ENCODE results near the gene ARHGEF12. TPM values are rescaled to one million over a fixed set of nuclear protein-coding genes. Genes with fewer than 3 reads are reported as not detected.

The ARHGEF12 gene
- total RNA-seq, 1 donor from 2014 or later: 36.5 TPM

DNA sequence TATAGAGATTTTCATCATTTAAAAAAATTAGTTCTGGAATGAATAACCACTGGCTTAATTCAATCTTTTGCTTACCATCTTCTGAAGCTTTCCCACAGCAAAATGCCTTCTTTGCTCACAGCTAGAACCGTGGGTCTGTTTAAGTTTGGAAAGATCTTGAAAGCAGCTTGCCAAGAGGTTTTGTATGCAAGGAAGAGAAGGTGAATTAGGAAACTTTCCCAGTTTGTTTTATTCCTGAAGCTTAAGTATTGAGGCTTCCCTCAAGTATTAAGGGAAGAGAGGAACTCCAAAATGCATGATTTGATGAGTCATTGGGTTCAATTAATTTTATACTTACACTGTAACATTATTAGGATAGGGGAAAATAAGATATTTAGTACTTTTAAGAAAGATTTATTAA is 1.9 kb upstream of the ARHGEF12 start:
- no peak overlapping the region for H3K4me3 ChIP-seq (ENCODE audit: low read depth, low read length)
- no peak for DNase-seq (ENCODE audit: low read depth)
- TF ChIP-seq, protein P1, sequence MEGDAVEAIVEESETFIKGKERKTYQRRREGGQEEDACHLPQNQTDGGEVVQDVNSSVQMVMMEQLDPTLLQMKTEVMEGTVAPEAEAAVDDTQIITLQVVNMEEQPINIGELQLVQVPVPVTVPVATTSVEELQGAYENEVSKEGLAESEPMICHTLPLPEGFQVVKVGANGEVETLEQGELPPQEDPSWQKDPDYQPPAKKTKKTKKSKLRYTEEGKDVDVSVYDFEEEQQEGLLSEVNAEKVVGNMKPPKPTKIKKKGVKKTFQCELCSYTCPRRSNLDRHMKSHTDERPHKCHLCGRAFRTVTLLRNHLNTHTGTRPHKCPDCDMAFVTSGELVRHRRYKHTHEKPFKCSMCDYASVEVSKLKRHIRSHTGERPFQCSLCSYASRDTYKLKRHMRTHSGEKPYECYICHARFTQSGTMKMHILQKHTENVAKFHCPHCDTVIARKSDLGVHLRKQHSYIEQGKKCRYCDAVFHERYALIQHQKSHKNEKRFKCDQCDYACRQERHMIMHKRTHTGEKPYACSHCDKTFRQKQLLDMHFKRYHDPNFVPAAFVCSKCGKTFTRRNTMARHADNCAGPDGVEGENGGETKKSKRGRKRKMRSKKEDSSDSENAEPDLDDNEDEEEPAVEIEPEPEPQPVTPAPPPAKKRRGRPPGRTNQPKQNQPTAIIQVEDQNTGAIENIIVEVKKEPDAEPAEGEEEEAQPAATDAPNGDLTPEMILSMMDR (conservative IDR thresholded peaks at IDR 0.05; ENCODE audit: low read depth, low read length): no peak

DNA sequence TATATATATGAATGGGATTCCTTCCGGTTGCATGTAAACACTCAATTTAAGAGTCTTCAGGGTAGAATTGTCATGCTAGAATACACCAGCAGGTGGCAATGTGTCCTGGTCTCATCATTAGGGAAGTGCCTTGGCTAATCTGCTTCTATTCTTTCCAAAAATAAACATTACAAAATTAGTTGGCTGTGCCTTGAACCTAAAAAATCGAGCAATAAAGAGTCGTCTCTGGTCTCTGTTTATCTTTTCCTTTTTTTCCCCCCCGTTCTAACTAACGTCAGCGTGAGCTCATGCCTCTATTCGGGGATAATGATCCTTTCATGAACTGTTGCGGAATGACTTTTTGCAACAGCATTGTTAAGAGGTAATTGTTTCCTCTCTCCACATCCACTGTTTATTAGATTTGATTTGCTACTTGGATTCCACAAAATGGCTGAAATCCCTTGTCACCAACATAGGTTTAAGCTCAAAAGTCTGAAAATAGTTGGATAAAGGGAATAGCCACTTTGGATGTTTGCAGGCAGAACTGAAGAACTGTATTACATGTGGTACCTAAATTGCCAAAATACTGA is 1.2 kb upstream of the ARHGEF12 start:
- H3K4me3 ChIP-seq (ENCODE audit: low read depth, low read length): peak overlapping the region; percentile 63
- TF ChIP-seq, protein P1 (conservative IDR thresholded peaks at IDR 0.05; ENCODE audit: low read depth, low read length): peak; percentile 73
- no peak for DNase-seq (ENCODE audit: low read depth)

DNA sequence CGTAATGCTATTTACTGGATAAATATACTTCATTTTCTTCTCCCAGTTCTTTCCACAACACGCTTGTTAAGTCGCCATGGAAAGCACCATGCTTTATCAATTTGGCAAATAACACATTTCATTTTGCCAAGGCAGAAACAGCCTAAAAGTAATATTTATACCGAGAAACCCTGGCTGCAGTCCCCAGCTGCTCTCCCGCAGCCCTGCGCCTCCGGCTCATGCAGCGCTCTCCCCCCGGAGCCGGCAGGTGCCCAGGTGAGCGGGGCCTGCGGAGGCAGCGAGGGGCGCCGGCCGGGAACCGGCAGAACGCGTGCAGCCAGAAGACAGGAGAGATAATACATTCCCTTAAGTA is 681 bp upstream of the ARHGEF12 start:
- TF ChIP-seq, protein P1 (conservative IDR thresholded peaks at IDR 0.05; ENCODE audit: low read depth, low read length): no peak
- peak overlapping the region; percentile 63 for H3K4me3 ChIP-seq (ENCODE audit: low read depth, low read length)
- DNase-seq (ENCODE audit: low read depth): no peak

DNA sequence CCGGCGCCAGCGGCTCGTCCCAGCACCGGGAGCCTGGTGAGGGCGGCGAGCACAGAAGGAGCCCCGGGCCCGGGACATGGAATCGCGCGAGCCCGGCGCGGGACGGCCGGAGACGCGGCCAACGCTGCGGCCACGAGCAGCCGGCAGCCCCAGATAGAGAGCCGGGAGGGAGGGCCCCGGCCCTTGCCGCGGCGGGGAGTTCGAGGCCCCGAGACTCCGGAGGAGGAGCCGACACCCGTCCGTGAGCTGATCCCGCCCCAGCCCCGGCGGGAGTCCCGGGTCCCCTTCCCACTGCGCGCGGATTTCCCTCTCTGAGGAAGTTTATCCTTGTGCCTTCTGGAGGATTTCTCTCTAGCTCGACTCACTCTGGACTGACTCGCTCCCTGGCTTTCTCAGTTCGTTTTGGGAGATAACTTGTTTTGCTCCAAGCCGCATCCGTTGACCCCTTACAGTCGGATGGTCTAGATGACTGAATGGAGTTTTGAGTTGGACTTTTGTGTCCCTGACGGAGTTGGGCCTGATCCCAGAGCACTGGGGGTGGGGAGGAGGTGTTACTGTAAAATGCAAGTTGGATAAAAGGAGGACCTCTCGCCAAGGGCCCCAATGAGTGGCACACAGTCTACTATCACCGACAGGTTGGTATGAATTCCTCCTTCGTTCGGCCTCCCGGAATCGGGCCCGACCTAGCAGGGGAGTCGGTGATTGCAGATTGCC is 585 bp downstream of the ARHGEF12 start:
- TF ChIP-seq, protein P1 (conservative IDR thresholded peaks at IDR 0.05; ENCODE audit: low read depth, low read length): no peak
- H3K4me3 ChIP-seq (ENCODE audit: low read depth, low read length): peak overlapping the region; percentile 63
- DNase-seq (ENCODE audit: low read depth): no peak

DNA sequence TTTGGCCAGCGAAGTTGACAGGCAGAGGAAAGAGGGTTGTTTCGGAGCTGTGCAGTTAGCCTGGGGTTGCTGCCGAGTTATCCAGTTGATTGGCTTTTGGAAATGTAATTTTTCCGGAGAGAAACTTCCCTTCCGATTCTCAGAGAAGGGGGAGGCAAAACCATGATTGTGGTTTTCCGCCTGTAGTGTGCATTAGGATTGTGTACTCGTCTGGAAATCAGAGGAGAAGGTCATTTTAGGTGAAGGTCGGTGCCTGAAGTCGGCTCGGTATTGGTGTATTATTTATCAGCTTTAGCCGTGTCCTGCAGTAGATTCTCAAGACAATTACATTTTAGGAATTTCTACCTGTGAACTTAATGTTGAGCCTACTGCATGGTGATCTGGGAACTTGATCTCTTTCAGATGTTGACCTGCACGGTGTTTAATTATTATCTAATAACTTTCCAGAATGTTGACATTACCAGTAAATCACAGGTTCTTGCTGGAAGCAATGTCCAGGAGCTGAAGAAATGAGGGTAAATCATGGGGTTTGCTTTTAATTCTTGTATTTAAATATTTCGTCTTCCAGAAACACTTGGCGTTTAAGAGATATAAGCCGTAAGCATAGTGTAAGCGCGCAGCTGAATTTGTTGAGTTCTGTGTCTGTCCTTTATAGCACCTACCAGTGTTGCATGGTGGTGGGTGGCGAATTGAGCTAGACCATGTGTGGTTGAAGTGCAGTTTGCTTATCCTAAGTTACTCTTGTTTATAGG is 1.3 kb downstream of the ARHGEF12 start:
- TF ChIP-seq, protein P1 (conservative IDR thresholded peaks at IDR 0.05; ENCODE audit: low read depth, low read length): no peak
- peak overlapping the region; percentile 63 for H3K4me3 ChIP-seq (ENCODE audit: low read depth, low read length)
- DNase-seq (ENCODE audit: low read depth): no peak

DNA sequence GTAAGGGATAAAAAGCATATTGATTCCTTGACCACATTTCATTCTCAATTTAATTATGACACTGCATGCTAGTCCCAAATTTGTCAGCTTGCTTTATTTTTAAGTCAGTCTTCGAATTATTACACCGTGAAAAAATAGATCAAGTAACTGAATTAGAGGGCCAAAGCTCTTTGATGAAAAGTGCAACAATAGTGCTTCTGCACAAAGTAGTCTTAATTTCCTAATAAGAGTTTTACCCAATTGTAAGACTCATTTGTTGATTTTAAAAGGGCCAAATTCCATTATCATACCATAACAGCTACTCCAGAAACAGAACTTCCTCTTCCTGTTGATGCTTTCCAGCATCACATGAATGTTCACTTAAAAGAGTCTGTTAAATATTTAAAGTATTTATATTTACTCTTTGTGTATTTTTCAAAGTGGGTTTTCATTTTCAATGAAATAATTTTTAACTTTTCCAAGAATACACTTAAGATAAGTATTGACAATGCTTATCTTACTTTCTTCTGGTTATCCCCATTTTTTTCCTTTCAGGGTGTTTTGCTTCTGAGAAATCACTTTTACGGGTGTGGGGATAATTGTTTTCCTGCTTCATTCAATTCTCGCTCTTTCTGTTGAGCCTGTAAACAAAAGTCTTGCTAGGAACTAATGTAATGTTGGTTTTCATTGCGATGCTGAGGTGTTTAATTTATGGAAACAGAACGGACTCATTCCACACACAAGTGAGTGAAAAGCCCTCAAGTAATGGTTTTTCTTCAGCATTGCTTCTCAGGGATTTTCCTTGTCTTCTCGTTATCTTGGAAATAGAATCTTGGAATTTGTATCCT is 2.1 kb downstream of the ARHGEF12 start:
- DNase-seq (ENCODE audit: low read depth): no peak
- peak overlapping the region; percentile 63 for H3K4me3 ChIP-seq (ENCODE audit: low read depth, low read length)
- TF ChIP-seq, protein P1 (conservative IDR thresholded peaks at IDR 0.05; ENCODE audit: low read depth, low read length): no peak

Data from epithelial cell of proximal tubule (primary cell).